Activated CD8-positive, alpha-beta memory T cell treated with anti-CD3 and anti-CD28 coated beads, Interleukin-2, amount 50 U/mL, for 1 hour (primary cell): ENCODE results near the gene CLK4.

Source experiments
- DNase-seq: peaks from one replicate; pipeline ENCODE4 v3.0.0-alpha.2; 2020; ENCODE audit errors: extremely low read depth

The CLK4 gene

DNA sequence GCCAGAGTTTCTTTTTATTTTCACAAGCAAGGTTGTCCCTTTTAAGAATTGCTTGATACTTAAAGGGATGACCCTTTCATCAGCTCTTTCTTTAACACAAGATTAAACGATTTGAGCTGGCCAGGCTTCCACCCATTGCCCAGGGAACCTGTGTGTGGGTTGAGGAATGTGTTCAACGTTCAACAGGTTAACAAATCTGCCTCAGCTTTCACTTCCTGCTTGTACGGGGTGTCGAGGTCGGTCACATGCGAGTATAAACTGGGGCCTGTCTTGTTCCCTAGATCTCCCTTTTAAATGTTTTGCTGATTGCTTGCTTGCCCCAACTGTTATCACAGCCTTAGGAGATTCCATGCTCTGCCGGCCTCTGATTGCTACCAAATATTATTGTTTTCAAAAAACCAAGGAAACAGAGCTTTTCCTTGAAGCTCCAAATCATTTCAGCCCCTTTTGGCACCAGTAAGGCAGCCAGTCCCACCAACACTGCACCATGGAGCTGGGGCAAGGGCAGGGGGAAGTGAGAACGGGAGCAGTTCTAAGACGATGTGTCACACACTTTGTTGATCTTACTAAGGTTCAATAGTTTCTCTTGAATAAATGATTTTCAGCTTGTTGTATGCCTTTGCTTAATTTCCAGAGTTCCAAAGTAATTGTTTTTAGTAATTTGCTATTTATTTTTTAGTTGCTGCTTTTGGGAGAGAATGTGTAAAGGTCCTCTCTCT is 10.7 kb upstream of the CLK4 start:
- DNase-seq = no peak

DNA sequence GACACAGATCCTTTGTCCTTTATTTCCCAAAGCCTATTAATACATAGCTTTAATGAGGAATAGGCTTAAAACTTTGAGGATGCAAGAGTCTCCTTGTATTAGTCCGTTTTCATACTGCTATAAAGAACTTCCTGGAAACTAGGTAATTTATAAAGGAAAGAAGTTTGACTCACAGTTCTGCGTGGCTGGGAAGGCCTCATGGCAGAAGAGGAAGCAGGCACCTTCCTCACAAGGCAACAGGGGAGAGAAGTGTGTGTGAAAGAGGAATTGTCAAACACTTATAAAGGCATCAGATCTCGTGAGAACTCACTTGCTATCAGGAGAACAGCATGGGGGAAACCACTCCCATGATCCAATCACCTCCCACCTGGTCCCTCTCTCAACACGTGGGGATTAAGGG is 5.4 kb upstream of the CLK4 start:
- DNase-seq = no peak

DNA sequence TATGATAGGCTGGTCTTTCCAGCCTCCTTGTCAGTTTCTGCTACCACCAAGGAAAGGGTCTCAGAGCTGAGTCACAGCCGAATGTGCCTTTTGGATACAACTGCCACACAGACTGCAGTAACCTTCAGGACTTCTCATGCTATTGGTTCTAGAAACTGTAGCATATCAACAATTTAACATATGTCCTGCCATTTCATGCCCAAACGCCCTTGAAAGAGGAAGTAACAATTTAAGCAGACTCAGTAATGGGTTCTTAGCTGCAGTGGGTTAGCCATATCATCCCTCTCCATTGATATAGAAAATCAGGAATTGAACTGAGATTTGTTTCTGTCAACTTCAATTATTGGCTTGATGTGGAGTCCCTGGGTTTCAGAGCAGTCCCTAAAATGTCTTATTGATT is 4.1 kb upstream of the CLK4 start:
- DNase-seq = no peak

- DNase-seq = no peak
These were observed 3.7 kb upstream of the CLK4 start for GRCh38 chr5:178630475-178630930.

- no peak for DNase-seq
These were observed 379 bp upstream of the CLK4 start for GRCh38 chr5:178627259-178627598.

DNA sequence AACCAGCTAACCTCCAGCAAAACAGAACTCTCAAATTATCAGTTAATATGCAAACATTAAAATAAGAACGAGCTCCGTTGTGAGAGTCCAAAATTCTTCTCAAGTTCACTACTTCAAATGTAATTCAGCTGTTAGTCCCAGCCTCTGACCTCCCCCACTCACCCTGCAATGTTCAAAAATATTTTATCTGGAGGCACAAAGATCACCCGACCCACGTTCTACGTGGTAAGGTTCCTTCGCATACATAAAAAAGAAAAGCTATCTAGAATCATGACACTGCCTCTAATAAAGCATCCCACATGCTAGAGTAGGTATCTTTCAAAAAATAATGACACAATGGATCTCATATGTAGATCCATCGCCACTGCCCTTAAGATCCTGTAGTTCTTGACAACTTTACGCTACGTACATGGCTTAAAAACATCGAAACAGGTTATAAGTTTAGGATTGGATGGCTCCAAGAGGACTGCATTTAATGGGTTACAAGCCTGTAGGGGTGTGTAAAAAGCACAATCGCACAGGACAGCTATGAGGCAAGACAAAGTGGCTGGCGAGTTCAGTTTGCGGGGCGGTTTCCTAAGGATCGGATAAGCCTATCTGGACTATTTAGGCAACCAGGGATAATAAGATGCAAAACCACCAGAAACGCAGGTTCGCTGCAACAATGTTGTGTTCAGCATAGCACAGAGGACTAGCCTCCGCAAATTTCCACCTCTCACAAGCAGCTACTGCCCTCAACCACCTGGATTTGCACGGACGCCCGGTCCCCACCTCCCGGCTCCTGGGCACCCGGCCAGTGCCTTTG is 969 bp downstream of the CLK4 start:
- DNase-seq = no peak

DNA sequence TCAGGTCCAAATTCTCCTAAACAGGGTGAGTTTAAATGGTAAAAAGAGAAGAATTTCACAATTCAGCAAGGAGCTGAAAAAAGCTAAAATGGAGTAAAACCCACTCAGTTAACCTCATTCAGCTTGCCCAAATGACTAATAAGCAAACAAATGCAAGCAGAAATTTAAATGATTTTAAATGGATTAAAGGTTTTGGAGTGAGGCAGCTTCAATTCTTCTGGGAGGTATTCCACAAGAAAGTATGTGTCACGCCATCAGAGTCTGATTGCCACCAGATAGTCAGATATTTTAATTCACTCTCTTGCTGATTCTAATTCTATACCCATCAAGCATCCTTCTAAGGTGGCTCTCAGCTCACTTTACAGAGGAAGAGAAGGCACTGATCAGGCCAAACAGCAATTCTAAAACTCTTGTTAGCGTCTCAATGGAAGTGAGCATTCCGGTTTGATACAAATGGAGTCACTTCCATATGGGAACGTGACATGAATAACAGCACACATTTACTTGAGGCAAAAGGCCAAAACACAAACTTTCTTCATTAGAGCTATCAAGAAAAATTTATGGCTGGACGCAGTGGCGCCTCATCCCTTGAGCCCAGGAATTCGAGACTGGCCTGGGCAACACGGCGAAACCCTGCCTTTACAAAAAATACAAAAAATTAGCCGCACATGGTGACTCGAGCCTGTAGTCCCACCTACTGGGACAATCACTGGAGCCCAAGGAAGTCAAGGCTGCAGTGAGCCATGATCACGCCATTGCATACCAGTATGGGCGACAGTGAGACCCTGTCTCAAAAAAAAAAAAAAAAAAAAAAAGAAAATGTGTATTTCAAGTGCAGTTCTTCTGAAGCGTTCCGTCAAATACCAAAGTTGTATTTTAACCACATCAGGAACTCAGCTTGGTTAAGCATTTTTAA is 2.0 kb downstream of the CLK4 start:
- no peak for DNase-seq

GRCh38 chr5:178622679-178623247 is 4.1 kb downstream of the CLK4 start:
- no peak for DNase-seq

GRCh38 chr5:178619390-178619789 is 7.5 kb downstream of the CLK4 start:
- no peak for DNase-seq

DNA sequence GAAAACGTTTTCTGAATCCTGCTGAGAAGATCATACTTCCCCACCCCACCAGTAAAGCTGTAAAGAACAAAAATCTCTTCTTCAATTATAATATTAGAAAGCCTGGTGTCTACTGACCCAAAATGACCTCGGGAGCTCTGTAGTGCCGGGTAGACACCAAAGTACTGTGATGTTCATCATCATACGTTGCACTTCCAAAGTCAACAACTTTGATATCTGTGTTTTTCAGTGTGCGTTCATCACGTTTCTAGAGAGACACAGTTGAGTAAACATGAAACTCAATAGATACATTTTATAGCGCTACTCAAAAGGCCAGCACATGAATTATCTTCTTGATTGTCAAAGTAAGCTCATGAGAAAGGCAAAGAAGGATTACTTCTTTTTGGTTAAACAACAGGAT is 14.6 kb downstream of the CLK4 start:
- DNase-seq = no peak

DNA sequence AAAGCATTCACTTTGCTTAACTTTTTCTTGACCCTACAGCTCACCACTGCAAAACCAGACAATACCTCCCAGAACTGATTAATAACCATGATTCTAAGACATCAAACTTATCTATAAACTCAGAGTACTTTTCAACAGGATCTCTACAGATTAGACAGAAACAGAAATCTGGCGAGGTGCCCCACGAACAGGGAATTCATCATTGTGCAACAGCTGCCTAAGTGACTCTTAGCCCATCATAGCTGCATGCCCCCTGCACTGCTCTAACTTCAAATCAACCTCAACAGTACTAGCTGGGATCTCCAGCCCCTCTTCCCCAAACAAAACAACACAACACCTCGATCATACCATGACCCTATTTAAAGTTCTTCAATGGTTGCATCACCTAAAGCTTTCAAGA is 20.6 kb downstream of the CLK4 start:
- DNase-seq = no peak

DNA sequence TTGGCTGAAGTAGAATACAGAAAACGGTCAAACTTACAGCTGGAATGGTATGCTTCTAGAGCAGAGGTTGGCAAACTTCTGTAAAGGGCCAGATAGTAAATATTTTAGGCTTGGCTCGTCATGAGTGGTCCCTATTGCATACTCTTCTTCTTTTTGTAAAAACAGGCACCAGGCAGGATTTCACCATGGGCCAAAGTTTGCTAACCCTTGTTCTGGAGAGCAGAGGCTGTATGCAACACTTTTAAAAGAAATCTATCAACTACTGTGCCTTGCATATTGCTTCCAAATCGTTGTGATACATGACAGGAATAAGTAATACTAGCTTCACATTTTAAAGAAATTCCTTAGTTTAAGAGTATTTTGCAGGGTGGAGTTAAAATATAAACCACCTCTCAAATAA is 21.1 kb downstream of the CLK4 start:
- DNase-seq = no peak

DNA sequence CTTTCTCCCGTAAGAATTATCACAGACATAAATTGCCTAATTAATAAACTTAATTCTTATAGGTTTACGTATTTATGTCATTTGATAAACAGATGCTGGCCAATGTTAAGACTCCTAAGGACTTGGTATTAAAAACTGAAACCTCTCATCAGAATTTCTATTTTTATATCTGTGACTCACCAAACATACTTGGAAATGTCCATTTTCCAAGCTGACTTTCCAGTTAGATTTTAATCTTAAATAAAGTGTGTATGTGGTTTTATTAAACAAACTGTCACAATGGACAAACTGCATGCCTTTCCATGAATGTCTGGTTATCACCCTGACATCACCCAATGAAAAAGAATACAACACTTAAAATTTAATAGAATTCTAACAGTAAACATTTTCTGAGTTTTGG is 24.1 kb downstream of the CLK4 start:
- DNase-seq = no peak

GRCh38 chr5:178595750-178596149 is 31.1 kb downstream of the CLK4 start:
- DNase-seq = no peak

- no peak for DNase-seq
These were observed 31.7 kb downstream of the CLK4 start for GRCh38 chr5:178595150-178595549.

GRCh38 chr5:178590924-178591423 is 35.9 kb downstream of the CLK4 start:
- no peak for DNase-seq

- DNase-seq = no peak
These were observed 36.5 kb downstream of the CLK4 start, which contains the start of gene COL23A1 for GRCh38 chr5:178590141-178590923. TSS of gene COL23A1 (minus strand) at chr5:178590393.

GRCh38 chr5:178589180-178590140 is 37.4 kb downstream of the CLK4 start:
- DNase-seq = no peak

DNA sequence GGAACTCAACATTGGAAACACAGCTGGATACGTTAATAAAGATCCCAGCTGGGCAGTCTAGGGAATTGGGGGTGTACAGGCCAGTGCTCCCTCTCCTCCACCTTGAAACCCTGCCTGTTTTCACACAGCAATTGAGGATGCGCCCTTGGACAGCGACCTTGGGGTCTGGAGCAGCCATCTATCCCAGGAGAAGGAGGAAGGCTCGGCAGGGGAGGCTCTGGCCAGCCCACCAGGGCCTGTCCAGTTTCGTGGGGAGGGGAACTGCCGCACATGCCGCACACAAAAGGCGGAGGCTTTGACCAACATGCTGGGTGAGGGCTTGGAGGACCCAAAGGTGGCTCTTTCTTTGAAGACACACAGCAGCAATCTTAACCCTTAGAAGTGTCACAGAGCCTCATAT is 38.1 kb downstream of the CLK4 start:
- DNase-seq = no peak
